CD4-positive, alpha-beta memory T cell (primary cell): Measurements from ENCODE around the gene LIFR. TPM values are rescaled to one million over a fixed set of nuclear protein-coding genes. Genes with fewer than 3 reads are reported as not detected.

Source experiments
- CTCF ChIA-PET: fragments of 350-600 bp; sonication (Branson Sonifier 250); formaldehyde crosslinking; loops from one replicate; lab custom pipeline; 2021; ENCODE audit warnings: inconsistent platforms; ENCODE audit not compliant: partially characterized antibody; lab: Charles Lee
- POLR2A ChIA-PET: fragments of 350-600 bp; sonication (Branson Sonifier 250); formaldehyde crosslinking; loops from one replicate; lab custom pipeline; 2021; ENCODE audit not compliant: partially characterized antibody; lab: Charles Lee
- DNase-seq, 5 donors: peaks; one replicate each; pipeline versions ENCODE4 v3.0.0 to v3.0.0-alpha.2; 2020 to 2022; ENCODE audit warnings: mixed read lengths in 1 of 5
- H3K27ac ChIP-seq: one replicate; pipeline ENCODE4 v1.7.0; 2013; ENCODE audit warnings: low read depth, low read length
- H3K27me3 ChIP-seq: 2 replicates; pipeline ENCODE4 v1.7.0; 2013; ENCODE audit warnings: mild to moderate bottlenecking, low read length, moderate library complexity; ENCODE audit not compliant: insufficient read depth
- H3K36me3 ChIP-seq: 2 replicates; pipeline ENCODE4 v1.7.0; 2013; ENCODE audit warnings: mild to moderate bottlenecking, low read length, moderate library complexity; ENCODE audit not compliant: insufficient read depth
- H3K4me1 ChIP-seq: 2 replicates; pipeline ENCODE4 v1.7.0; 2013; ENCODE audit warnings: mild to moderate bottlenecking, low read length, moderate library complexity; ENCODE audit not compliant: insufficient read depth
- H3K4me3 ChIP-seq, 2 donors: one replicate each; pipeline ENCODE4 v1.7.0; 2013; ENCODE audit warnings: low read length in 2 of 2, mild to moderate bottlenecking in 1 of 2
- H3K9me3 ChIP-seq, 2 donors: one replicate each; pipeline ENCODE4 v1.7.0; 2013; ENCODE audit warnings: low read length in 2 of 2, control low read depth in 1 of 2; ENCODE audit not compliant: control insufficient read depth in 1 of 2
- H3K27ac Mint-ChIP-seq, 7 donors: one replicate each; pipeline ENCODE4 v1.8.0; 2020 to 2021; ENCODE audit warnings: mixed read lengths in 7 of 7, mild to moderate bottlenecking in 6 of 7, inconsistent platforms in 3 of 7, moderate library complexity in 3 of 7
- H3K27me3 Mint-ChIP-seq, 2 donors: one replicate each; pipeline ENCODE4 v1.8.0; 2020 to 2021; ENCODE audit warnings: mixed read lengths in 2 of 2
- H3K36me3 Mint-ChIP-seq, 2 donors: one replicate each; pipeline ENCODE4 v1.8.0; 2020 to 2021; ENCODE audit warnings: mixed read lengths in 2 of 2, inconsistent platforms in 1 of 2, mild to moderate bottlenecking in 1 of 2
- H3K4me1 Mint-ChIP-seq, 4 donors: one replicate each; pipeline ENCODE4 v1.8.0; 2020 to 2021; ENCODE audit warnings: mixed read lengths in 4 of 4, mild to moderate bottlenecking in 1 of 4
- H3K4me3 Mint-ChIP-seq, 8 donors: one replicate each; pipeline ENCODE4 v1.8.0; 2020 to 2021; ENCODE audit warnings: mixed read lengths in 8 of 8, mild to moderate bottlenecking in 7 of 8, moderate library complexity in 6 of 8, inconsistent platforms in 3 of 8
- H3K9me3 Mint-ChIP-seq, 8 donors: one replicate each; pipeline ENCODE4 v1.8.0; 2020 to 2021; ENCODE audit warnings: mixed read lengths in 8 of 8, mild to moderate bottlenecking in 5 of 8, inconsistent platforms in 3 of 8, moderate library complexity in 1 of 8
- intact Hi-C: fragments of 100-400 bp; cut with micrococcal nuclease; formaldehyde crosslinking; loops from one replicate; pipeline ENCODE4 v1.15.1; 2023
- polyA plus RNA-seq, 2 donors: library from polyadenylated mRNA; unstranded; fragments of 300-500 nt; fragmentation: Illumina TruSeq; gene quantifications; one replicate each; pipeline ENCODE4 v1.2.3, GENCODE V29; 2021
- total RNA-seq, 2 experiments: library from RNA; stranded (reverse); gene quantifications; one replicate each; pipeline ENCODE4 v1.2.3, GENCODE V29; 2021

Gene LIFR
- total and polyA plus RNA-seq, 4 experiments from 2014 or later: 0.23 to 0.42 TPM; not detected in 2

DNA sequence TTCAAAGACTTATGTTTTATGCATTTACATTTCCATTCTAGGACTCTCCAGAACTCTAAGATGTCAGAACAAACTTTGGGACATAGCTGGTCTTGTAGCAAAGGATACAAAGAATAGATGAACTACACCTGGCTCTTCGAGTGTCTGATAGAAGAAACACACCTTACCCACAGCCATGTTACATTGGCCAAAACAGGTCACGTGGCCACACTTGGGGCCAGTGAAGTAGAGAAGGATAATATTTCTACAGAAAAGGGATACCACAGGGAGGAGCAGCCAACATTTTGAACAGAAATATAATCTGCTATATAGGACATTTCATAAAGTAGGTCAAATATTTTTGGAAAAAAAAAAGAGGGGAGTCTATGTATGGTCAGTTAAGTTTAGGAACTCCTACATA is 22.7 kb upstream of the LIFR start:
- CTCF ChIA-PET: no interaction called here
- no peak for DNase-seq
- no peak overlapping the region for H3K4me3 ChIP-seq
- POLR2A ChIA-PET: interaction anchor here (0.7 kb wide), 1 partner anchor 69 kb away, joined by 4 read pairs; no protein-coding TSS in a partner anchor
- no peaks in the 10 kb centered on the region for H3K9me3 ChIP-seq
- intact Hi-C loops: no loop called here
- peaks cover 0 to 5% (median 4%) of the 10 kb centered on the region in 4 donors for H3K4me1 Mint-ChIP-seq
- no peaks in the 10 kb centered on the region for H3K9me3 Mint-ChIP-seq
- H3K27ac Mint-ChIP-seq: no peak overlapping the region
- H3K4me3 Mint-ChIP-seq: no peak overlapping the region
- H3K27ac ChIP-seq: no peak overlapping the region
- H3K36me3 ChIP-seq: no peaks in the 10 kb centered on the region
- H3K27me3 ChIP-seq: no peaks in the 10 kb centered on the region
- no peaks in the 10 kb centered on the region for H3K36me3 Mint-ChIP-seq
- no peaks in the 10 kb centered on the region for H3K4me1 ChIP-seq
- peaks cover 18 to 32% of the 10 kb centered on the region in 2 donors for H3K27me3 Mint-ChIP-seq

DNA sequence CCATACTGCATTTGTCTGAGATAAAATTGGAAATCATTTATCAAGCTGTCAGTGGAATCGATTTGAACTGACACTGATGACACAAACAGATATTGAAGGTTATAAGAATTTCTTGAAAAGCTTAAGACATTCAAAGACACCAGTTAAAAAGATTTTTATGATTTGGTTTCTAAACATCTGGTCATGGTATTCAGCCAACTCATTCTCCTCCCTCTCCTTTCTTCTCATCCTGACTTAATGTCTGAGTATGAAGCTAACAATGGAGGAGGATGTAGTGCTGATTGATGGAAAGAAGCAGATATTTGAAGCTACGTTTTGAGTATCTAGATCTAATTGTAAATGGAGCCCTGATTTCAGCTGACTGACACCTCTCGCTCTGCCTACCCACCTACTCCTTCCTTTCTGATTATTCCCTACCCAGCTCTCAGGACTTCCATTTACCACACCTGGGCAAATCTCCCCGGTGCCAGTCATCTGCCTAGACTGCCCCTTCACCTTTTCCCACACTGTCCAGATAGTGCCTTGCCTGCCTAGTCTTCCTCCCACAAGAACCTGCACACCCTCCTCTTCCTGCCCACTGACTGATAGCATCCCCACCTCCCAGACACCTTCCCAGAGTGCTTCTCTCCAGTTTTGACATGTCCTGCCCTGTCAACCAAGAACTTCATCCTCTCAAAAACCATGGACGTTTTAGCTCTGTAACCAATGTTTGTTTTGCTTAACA is 20.7 kb upstream of the LIFR start:
- H3K4me1 ChIP-seq: no peaks in the 10 kb centered on the region
- ChIA-PET POLR2A (no interaction called here), CTCF (interaction anchor here (2.9 kb wide), 1 partner anchor 135 kb away, joined by 6 read pairs; no protein-coding TSS in a partner anchor)

DNA sequence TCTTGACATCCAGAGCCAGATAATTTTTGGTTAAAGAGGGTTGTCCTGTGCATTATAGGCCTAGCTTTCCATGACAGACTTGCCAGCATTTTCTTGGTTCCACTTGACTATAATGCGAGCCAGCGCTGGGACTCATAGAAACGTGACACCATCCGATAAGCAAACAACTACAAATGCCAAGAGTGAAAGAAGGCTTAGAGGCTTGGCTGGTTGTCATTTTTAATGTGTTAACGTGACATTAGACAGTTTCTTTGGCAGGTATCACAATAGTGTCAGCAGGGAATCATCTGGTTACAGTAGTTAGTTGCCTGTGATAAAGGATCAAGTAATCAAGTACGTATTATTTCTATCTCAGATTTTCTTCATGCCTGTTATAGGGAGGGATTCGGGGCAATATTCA is 20.0 kb upstream of the LIFR start:
- Histone ChIP-seq H3K9me3 (no peaks in the 10 kb centered on the region), H3K4me3 (no peak overlapping the region), H3K4me1 (no peaks in the 10 kb centered on the region), H3K27me3 (no peaks in the 10 kb centered on the region), H3K27ac (no peak overlapping the region), H3K36me3 (no peaks in the 10 kb centered on the region)
- Mint-ChIP-seq H3K36me3 (no peaks in the 10 kb centered on the region), H3K27ac (no peak overlapping the region), H3K9me3 (no peaks in the 10 kb centered on the region), H3K4me1 (no peaks in the 10 kb centered on the region), H3K27me3 (peaks cover 6 to 23% of the 10 kb centered on the region in 2 donors), H3K4me3 (no peak overlapping the region)
- intact Hi-C loops: no loop called here
- DNase-seq: no peak
- POLR2A ChIA-PET: no interaction called here
- CTCF ChIA-PET: interaction anchor here (2.9 kb wide), 1 partner anchor 135 kb away, joined by 6 read pairs; no protein-coding TSS in a partner anchor

More for the DNA sequence above, 20.7 kb upstream of the LIFR start:
- H3K4me3 Mint-ChIP-seq: no peak overlapping the region
- no peaks in the 10 kb centered on the region for H3K27me3 ChIP-seq
- H3K36me3 ChIP-seq: no peaks in the 10 kb centered on the region
- no peak overlapping the region for H3K27ac ChIP-seq
- intact Hi-C loops: no loop called here
- no peaks in the 10 kb centered on the region for H3K4me1 Mint-ChIP-seq
- no peaks in the 10 kb centered on the region for H3K9me3 ChIP-seq
- no peaks in the 10 kb centered on the region for H3K36me3 Mint-ChIP-seq
- H3K4me3 ChIP-seq: no peak overlapping the region
- H3K27ac Mint-ChIP-seq: peak overlapping the region in 1 of 7 donors; percentile 63
- H3K9me3 Mint-ChIP-seq: no peaks in the 10 kb centered on the region
- H3K27me3 Mint-ChIP-seq: peaks cover 11 to 23% of the 10 kb centered on the region in 2 donors
- no peak for DNase-seq

DNA sequence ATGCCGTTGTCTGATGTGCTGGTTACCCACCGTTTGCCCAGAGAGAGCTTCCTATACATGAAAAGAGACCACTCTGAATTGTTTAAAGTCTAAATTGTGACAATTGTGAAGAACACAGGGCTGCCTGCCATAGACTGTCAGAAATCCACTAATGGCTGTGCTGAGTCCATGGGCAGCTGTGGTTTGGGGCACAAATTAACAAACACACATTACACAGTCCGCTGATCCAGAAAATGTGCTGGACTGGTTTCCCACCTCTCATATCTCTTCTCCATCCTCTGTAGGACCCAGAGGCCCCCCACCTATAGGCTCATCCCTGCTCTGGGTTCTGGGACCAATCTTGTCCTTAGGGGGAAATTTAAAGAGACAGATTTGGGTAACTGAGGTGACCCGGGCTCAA is 19.0 kb upstream of the LIFR start:
- H3K36me3 Mint-ChIP-seq: no peaks in the 10 kb centered on the region
- no peaks in the 10 kb centered on the region for H3K9me3 Mint-ChIP-seq
- intact Hi-C loops: no loop called here
- Histone ChIP-seq H3K36me3 (no peaks in the 10 kb centered on the region), H3K4me1 (no peaks in the 10 kb centered on the region), H3K27me3 (no peaks in the 10 kb centered on the region), H3K27ac (no peak overlapping the region), H3K9me3 (no peaks in the 10 kb centered on the region), H3K4me3 (no peak overlapping the region)
- CTCF ChIA-PET: no interaction called here
- H3K27ac Mint-ChIP-seq: no peak overlapping the region
- H3K4me3 Mint-ChIP-seq: no peak overlapping the region
- peaks cover 4 to 15% of the 10 kb centered on the region in 2 donors for H3K27me3 Mint-ChIP-seq
- H3K4me1 Mint-ChIP-seq: no peaks in the 10 kb centered on the region
- DNase-seq: no peak
- POLR2A ChIA-PET: no interaction called here

DNA sequence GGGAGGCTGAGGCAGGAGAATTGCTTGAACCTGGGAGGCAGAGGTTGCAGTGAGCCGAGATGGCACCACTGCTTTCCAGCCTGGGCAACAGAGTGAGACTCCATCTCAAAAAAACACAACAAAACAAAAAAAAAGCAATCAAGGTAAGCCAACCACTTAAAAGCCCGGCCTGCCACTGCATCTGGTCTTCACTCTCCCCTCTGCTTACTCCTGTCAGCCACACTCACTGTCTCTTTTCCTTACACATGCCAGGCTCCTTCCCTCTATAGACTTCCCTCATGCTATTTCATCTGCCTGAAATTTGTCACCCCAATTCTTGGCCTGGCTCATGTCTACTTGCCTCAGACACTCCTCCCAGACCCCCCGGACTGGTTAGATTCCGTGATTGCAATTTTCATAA is 17.6 kb upstream of the LIFR start:
- H3K36me3 ChIP-seq: no peaks in the 10 kb centered on the region
- Mint-ChIP-seq H3K4me3 (no peak overlapping the region), H3K9me3 (no peaks in the 10 kb centered on the region), H3K36me3 (no peaks in the 10 kb centered on the region), H3K27me3 (peaks cover 9 to 17% of the 10 kb centered on the region in 2 donors), H3K27ac (no peak overlapping the region), H3K4me1 (no peaks in the 10 kb centered on the region)
- CTCF ChIA-PET: no interaction called here
- no peaks in the 10 kb centered on the region for H3K4me1 ChIP-seq
- H3K4me3 ChIP-seq: no peak overlapping the region
- no peak overlapping the region for H3K27ac ChIP-seq
- H3K9me3 ChIP-seq: no peaks in the 10 kb centered on the region
- no peaks in the 10 kb centered on the region for H3K27me3 ChIP-seq
- intact Hi-C loops: no loop called here
- DNase-seq: no peak
- POLR2A ChIA-PET: no interaction called here

DNA sequence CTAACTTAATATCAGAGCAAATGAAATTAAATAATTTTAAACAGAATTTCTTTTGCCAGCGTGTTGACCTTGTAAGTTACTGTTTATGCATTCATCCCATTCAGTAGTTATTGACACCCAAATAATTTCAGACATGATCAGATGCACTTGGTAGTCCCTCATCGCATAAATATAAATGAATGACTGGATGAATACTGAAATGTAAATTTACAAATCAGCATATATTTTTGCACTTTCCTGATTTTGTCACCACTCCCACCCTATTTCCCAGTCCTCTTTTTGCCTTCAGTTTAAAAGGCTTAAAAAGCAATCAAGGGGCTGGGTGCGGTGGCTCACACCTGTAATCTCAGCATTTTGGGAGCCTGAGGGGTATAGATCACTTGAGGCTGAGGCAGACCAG is 17.1 kb upstream of the LIFR start:
- ChIA-PET POLR2A (no interaction called here), CTCF (no interaction called here)
- H3K27ac Mint-ChIP-seq: no peak overlapping the region

DNA sequence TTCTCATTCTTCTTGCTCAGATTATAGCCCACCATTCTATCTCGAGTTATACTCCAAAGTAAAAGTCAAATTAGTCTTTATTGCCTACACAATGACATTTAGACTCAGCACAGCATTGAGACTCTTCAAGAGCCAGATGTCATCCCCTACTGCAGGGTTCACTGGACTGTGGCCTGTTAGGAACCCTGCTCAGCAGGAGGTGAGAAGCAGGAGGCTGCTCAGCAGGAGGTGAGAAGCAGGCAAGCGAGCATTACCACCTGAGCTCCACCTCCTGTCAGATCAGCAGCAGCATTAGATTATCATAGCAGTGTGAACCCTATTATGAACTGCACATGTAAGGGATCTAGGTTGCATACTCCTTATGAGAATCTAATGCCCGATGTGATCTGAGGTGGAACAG is 12.7 kb upstream of the LIFR start:
- Mint-ChIP-seq H3K4me1 (no peaks in the 10 kb centered on the region), H3K27ac (no peak overlapping the region), H3K4me3 (no peak overlapping the region), H3K27me3 (peaks cover 16% of the 10 kb centered on the region in 2 donors), H3K9me3 (no peaks in the 10 kb centered on the region), H3K36me3 (no peaks in the 10 kb centered on the region)
- intact Hi-C loops: no loop called here
- Histone ChIP-seq H3K36me3 (no peaks in the 10 kb centered on the region), H3K27ac (no peak overlapping the region), H3K4me1 (no peaks in the 10 kb centered on the region), H3K27me3 (no peaks in the 10 kb centered on the region), H3K4me3 (no peak overlapping the region), H3K9me3 (no peaks in the 10 kb centered on the region)
- no peak for DNase-seq
- POLR2A ChIA-PET: no interaction called here
- CTCF ChIA-PET: no interaction called here

More for the DNA sequence above, 17.1 kb upstream of the LIFR start:
- no peak overlapping the region for H3K4me3 ChIP-seq
- H3K4me1 ChIP-seq: no peaks in the 10 kb centered on the region
- H3K9me3 ChIP-seq: no peaks in the 10 kb centered on the region
- Mint-ChIP-seq H3K4me3 (no peak overlapping the region), H3K4me1 (no peaks in the 10 kb centered on the region), H3K27me3 (peaks cover 9 to 16% of the 10 kb centered on the region in 2 donors), H3K36me3 (no peaks in the 10 kb centered on the region), H3K9me3 (no peaks in the 10 kb centered on the region)
- H3K36me3 ChIP-seq: no peaks in the 10 kb centered on the region
- no peak overlapping the region for H3K27ac ChIP-seq
- no peak for DNase-seq
- no peaks in the 10 kb centered on the region for H3K27me3 ChIP-seq
- intact Hi-C loops: no loop called here
